PC-9 (cell line): ENCODE data around the gene RAB29.

Experiments used
- EZH2 ChIP-seq: fragments of 200-600 bp; sonication (generic); IDR thresholded peaks from 2 replicates; pipeline ENCODE4 v1.8.0; 2017; ENCODE audit warnings: antibody characterized with exemption, low read depth
- TF ChIP-seq, protein P1 (sequence below): fragments of 200-600 bp; sonication (generic); conservative IDR thresholded peaks from 2 replicates; pipeline ENCODE4 v1.6.1; 2017; ENCODE audit warnings: mixed run types, antibody characterized with exemption, mild to moderate bottlenecking, moderate library complexity

- no peak for TF ChIP-seq EZH2
- TF ChIP-seq, protein P1, sequence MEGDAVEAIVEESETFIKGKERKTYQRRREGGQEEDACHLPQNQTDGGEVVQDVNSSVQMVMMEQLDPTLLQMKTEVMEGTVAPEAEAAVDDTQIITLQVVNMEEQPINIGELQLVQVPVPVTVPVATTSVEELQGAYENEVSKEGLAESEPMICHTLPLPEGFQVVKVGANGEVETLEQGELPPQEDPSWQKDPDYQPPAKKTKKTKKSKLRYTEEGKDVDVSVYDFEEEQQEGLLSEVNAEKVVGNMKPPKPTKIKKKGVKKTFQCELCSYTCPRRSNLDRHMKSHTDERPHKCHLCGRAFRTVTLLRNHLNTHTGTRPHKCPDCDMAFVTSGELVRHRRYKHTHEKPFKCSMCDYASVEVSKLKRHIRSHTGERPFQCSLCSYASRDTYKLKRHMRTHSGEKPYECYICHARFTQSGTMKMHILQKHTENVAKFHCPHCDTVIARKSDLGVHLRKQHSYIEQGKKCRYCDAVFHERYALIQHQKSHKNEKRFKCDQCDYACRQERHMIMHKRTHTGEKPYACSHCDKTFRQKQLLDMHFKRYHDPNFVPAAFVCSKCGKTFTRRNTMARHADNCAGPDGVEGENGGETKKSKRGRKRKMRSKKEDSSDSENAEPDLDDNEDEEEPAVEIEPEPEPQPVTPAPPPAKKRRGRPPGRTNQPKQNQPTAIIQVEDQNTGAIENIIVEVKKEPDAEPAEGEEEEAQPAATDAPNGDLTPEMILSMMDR: no peak
Observed at GRCh38 chr1:205729945-205730610, 45.2 kb downstream of the RAB29 start.
